Astrocyte of the spinal cord (primary cell): ENCODE data around the gene IFNK.
A peak's percentile ranks its signal among the peaks of the same experiment; 100 is the strongest.

Experiments used
- DNase-seq: peaks from one replicate; pipeline ENCODE4 v3.0.0; 2011; ENCODE audit warnings: low read depth, low spot score
- H3K4me3 ChIP-seq: 2 replicates; pipeline ENCODE4 v1.5.1; 2011; ENCODE audit warnings: low read depth, mild to moderate bottlenecking, low read length, moderate library complexity
- in situ Hi-C: cut with HindIII; loops from 2 replicates; pipeline ENCODE4 v1.10.0; 2017; ENCODE audit warnings: low sequenced_read_pairs
- TF ChIP-seq, protein P1 (sequence below): IDR thresholded peaks from 2 replicates; pipeline ENCODE4 v1.5.1; 2012; ENCODE audit warnings: low read depth, mild to moderate bottlenecking, low read length, inconsistent platforms

Gene IFNK

DNA sequence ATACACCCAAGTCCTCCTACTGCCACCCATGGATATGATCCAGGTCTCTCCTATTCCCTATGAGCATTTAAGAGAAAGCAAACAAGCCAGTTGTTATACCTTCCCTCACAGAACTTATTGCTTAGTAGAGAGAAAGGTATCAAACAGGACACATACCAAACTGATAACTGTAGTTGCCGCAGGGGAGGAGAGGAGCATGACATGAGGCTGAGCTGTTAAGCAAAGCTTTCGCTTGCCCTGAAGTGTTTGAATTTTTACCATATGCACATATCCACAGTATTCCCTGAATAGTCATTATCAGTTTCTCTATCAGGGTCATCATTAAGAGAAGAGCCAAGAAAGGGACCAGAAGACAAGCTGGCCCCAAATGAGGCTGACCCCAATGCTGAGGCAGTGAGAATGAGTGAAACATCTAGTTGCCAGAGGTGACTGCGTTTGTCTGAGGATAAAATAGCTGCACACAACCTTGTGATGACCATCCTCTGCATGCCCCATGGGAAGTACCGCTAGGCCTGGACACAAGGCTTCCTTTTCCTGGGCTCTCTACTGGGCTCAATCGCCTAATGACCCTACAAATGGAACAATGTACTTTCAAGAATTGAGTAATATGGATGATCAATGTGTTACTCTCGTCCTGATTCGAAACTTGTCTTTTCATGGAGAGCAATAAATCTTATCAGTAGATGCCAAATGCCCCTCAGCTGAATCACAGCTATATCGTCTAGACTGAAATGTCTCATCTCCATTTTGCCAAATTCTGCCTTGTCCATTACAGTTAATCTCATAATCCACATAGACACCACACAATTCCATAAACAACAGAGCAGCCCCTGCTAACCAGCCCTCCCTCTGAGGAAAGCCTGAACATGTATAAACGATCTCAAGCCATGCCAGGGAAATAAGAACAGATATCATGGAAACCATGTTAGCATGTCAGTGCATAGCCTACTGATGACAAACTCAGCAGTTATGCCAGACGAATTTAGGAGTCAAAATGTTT lies 4.3 kb upstream of the IFNK start:
- TF ChIP-seq, protein P1, sequence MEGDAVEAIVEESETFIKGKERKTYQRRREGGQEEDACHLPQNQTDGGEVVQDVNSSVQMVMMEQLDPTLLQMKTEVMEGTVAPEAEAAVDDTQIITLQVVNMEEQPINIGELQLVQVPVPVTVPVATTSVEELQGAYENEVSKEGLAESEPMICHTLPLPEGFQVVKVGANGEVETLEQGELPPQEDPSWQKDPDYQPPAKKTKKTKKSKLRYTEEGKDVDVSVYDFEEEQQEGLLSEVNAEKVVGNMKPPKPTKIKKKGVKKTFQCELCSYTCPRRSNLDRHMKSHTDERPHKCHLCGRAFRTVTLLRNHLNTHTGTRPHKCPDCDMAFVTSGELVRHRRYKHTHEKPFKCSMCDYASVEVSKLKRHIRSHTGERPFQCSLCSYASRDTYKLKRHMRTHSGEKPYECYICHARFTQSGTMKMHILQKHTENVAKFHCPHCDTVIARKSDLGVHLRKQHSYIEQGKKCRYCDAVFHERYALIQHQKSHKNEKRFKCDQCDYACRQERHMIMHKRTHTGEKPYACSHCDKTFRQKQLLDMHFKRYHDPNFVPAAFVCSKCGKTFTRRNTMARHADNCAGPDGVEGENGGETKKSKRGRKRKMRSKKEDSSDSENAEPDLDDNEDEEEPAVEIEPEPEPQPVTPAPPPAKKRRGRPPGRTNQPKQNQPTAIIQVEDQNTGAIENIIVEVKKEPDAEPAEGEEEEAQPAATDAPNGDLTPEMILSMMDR: no peak
- H3K4me3 ChIP-seq: no peak overlapping the region
- DNase-seq: no peak
- in situ Hi-C loops: no loop called here

DNA sequence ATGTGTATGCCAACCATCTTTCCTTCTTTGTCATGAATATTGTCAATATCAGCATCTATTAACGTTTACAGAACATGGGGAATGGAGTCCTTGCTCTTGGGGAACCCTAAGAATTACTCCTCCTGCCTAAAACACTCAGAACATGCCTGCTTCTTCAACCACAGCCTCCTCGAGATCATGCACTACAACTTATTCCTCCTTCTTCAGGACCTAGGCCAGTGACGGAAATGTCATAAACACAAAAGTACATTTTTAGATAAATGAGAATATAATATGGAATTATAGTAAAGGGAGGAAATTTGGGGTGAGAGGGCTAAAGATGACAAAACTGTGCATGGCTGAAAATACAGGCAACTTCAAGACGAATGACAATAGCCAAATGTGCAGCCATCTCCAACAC lies 3.1 kb upstream of the IFNK start:
- in situ Hi-C loops: no loop called here
- no peak for DNase-seq
- no peak overlapping the region for H3K4me3 ChIP-seq
- TF ChIP-seq, protein P1: no peak

DNA sequence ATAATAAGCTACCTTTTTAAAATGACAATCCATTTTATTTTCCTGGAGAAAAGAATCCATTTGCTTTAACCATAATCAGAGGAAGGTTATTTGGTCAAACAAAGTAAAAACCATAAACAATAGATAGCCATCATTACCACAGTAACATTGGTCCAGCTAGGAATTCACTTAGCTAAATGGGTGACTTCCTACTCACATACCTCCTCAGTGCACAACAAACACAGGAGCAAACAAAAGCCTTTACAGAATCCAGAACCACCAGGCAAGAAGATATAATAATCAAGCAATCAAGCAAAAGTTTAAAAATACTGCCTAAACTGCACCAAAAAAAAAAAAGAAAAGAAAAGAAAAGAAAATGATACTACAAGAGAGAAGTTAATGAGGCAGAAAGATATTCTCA lies 949 bp upstream of the IFNK start:
- H3K4me3 ChIP-seq: no peak overlapping the region
- in situ Hi-C loops: no loop called here
- TF ChIP-seq, protein P1: no peak
- DNase-seq: no peak

DNA sequence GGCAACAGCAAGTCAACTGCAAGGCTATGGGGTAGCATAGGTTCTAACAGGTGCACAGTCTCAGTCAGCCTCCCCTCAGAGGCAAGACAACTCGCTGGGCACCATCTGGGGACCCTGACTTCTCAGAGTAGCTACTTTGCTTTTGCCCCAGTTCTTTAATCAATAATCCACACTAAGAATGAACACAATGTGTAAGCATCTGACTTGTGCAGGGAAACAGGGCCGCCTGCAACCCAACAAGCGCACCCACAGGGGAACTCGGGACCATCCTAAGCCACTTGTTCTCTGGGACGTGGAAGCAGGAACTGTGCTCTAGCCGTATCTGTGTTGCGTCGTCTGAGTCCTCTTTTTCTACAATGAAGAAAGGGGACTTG lies 3.6 kb downstream of the IFNK start:
- TF ChIP-seq, protein P1: no peak
- in situ Hi-C loops: no loop called here
- no peak for DNase-seq
- peak overlapping the region; percentile 56 for H3K4me3 ChIP-seq

DNA sequence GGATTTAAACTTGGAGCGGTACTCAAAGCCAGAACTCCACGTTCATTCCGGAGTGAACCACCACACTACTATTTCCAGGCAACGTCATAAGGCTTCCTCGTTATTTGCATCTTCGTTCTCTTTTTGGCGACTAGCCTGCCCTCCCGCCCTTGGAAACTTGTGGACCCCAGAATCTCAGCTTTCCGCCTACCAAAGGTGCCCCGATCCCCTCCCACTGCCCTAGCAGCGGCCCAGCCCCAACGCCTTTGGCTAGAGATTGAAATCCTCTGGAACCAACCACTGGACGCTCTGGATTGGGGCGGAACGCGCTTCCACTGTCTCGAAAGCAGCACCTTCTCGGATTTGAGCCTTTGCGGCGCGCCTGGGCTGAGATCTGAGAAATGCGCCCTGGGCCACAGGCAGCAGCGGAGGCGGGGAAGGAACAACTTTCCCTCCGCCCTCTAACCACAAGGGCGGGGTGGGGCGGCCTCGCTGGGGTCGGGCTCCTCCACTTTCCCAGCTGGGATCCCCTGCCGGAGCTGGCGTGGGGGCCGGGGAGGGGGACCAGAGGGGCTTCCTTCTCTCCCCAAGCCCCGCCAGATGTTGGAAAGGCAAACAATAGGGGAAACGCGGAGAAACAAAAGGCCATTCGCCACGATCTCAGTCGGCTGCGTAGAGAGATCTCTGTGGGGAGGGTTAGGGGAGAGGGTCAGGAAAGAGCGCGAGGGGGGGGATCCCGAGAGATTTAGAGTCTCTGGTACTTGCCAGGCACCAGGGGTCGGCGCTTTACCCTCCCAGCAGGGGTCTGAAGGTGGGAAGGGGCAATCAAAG lies 4.2 kb downstream of the IFNK start:
- TF ChIP-seq, protein P1: no peak
- H3K4me3 ChIP-seq: peak overlapping the region; percentile 56
- in situ Hi-C loops: no loop called here
- peak; percentile 66 for DNase-seq

DNA sequence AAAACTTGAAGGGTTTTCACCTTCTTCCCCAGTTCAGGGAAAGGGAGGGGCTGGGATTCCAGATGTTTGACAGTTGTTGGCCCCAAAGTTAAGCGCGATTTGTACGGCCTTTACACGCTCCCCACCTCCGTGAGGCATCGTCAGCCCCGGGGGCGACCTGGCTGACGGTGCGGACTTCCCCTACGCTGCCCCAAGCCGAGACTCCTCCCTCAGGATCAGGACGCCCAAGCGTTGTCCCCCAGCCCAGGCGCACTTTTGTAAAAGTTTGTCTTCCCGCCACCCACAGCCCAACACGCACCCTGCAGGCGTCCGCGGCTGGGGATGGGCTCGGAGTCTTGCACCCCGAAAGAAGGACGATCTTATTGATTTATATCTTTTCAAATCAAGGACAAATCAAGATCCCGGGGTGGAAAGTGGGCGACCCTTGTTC lies 4.8 kb downstream of the IFNK start:
- DNase-seq: no peak
- peak overlapping the region; percentile 56 for H3K4me3 ChIP-seq
- TF ChIP-seq, protein P1: no peak
- in situ Hi-C loops: no loop called here
